Osteoblast (primary cell): Measurements from ENCODE around the gene GPATCH4. TPM values are rescaled to one million over a fixed set of nuclear protein-coding genes. Genes with fewer than 3 reads are reported as not detected.

ENCODE experiments used
- DNase-seq: peaks from one replicate; pipeline ENCODE4 v3.0.0; 2011; ENCODE audit warnings: low spot score, mixed read lengths; ENCODE audit not compliant: insufficient read length; ENCODE audit errors: missing footprints
- H2AFZ ChIP-seq: 2 replicates; pipeline ENCODE4 v1.6.0; 2011; ENCODE audit warnings: mild to moderate bottlenecking, low read length
- H3K27ac ChIP-seq: 2 replicates; pipeline ENCODE4 v1.5.1; 2011; ENCODE audit warnings: mild to moderate bottlenecking, low read depth, low read length, moderate library complexity
- H3K27me3 ChIP-seq: 2 replicates; pipeline ENCODE4 v1.6.0; 2012; ENCODE audit warnings: mild to moderate bottlenecking, control low read depth, inconsistent platforms, low read length, moderate library complexity; ENCODE audit not compliant: insufficient read depth
- H3K36me3 ChIP-seq: 2 replicates; pipeline ENCODE4 v1.5.1; 2011; ENCODE audit warnings: mild to moderate bottlenecking, low read length, control low read depth, moderate library complexity; ENCODE audit not compliant: insufficient read depth
- H3K4me1 ChIP-seq: 2 replicates; pipeline ENCODE4 v1.5.1; 2011; ENCODE audit warnings: mild to moderate bottlenecking, low read length, control low read depth, moderate library complexity; ENCODE audit not compliant: insufficient read depth
- H3K4me2 ChIP-seq: 2 replicates; pipeline ENCODE4 v1.6.0; 2011; ENCODE audit warnings: mild to moderate bottlenecking, low read length; ENCODE audit not compliant: insufficient read depth
- H3K4me3 ChIP-seq: fragments of 200-600 bp; sonication (generic); 3 replicates; pipeline ENCODE4 v1.5.1; 2012; ENCODE audit warnings: mild to moderate bottlenecking, low read length, inconsistent platforms; ENCODE audit not compliant: insufficient read depth
- H3K79me2 ChIP-seq: 2 replicates; pipeline ENCODE4 v1.6.0; 2012; ENCODE audit warnings: mild to moderate bottlenecking, low read length, control low read depth, inconsistent platforms; ENCODE audit not compliant: insufficient read depth
- H3K9me3 ChIP-seq: 2 replicates; pipeline ENCODE4 v1.5.1; 2011; ENCODE audit warnings: low read depth, low read length, control low read depth
- H4K20me1 ChIP-seq: 2 replicates; pipeline ENCODE4 v1.6.0; 2012; ENCODE audit warnings: mild to moderate bottlenecking, low read length, control low read depth; ENCODE audit not compliant: insufficient read depth
- total RNA-seq: library from RNA; depleted of rRNA; stranded (reverse); fragments of >200 nt; gene quantifications from 2 replicates; pipeline ENCODE4 v1.2.3, GENCODE V29; 2012
- TF ChIP-seq, protein P1 (sequence below): IDR thresholded peaks from 2 replicates; pipeline ENCODE4 v1.5.1; 2011; ENCODE audit warnings: mild to moderate bottlenecking, low read depth, low read length, moderate library complexity; ENCODE audit errors: extremely low read depth

The GPATCH4 gene
- total RNA-seq, 1 donor, result 8.0 TPM

DNA sequence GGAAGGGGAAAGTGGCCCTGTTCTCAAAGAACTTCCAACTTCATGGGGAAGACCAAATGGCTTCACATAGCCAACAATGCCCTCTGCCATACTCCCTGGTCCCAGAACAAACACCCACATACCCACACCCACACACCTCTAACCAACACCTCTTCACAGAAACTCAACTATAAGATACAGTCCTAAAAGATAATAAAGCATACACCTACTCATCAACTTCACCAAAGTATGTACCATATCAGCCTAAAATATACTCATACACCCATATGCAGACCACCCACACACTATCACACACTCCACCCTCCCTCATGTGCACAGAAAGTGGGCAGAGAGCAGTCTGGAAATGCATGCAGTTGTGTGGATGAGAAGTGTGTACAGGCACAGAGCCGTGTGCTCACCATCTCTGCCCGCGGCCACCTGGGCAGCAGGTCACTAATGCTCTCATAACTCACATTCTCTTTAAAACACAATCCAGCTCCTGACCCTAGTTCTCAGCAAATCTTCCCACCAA lies 56.6 kb downstream of the GPATCH4 start:
- Histone ChIP-seq H3K9me3 (no peaks in the 10 kb centered on the region), H3K27me3 (no peaks in the 10 kb centered on the region), H3K27ac (no peak overlapping the region), H3K36me3 (peaks cover 61% of the 10 kb centered on the region), H3K4me3 (no peak overlapping the region), H4K20me1 (no peaks in the 10 kb centered on the region), H2AFZ (no peak overlapping the region), H3K4me1 (peaks cover 2% of the 10 kb centered on the region), H3K79me2 (no peaks in the 10 kb centered on the region), H3K4me2 (no peak overlapping the region)
- DNase-seq, result no peak
- TF ChIP-seq, protein P1, sequence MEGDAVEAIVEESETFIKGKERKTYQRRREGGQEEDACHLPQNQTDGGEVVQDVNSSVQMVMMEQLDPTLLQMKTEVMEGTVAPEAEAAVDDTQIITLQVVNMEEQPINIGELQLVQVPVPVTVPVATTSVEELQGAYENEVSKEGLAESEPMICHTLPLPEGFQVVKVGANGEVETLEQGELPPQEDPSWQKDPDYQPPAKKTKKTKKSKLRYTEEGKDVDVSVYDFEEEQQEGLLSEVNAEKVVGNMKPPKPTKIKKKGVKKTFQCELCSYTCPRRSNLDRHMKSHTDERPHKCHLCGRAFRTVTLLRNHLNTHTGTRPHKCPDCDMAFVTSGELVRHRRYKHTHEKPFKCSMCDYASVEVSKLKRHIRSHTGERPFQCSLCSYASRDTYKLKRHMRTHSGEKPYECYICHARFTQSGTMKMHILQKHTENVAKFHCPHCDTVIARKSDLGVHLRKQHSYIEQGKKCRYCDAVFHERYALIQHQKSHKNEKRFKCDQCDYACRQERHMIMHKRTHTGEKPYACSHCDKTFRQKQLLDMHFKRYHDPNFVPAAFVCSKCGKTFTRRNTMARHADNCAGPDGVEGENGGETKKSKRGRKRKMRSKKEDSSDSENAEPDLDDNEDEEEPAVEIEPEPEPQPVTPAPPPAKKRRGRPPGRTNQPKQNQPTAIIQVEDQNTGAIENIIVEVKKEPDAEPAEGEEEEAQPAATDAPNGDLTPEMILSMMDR, result no peak

Other genes starting within 250 kb of the GPATCH4 start
- not detected in 2 replicates for gene RHBG, start 232.3 kb downstream of the GPATCH4 start, total RNA-seq
- 12.4 and 14.1 TPM in 2 replicates for gene MEF2D, start 100.7 kb downstream of the GPATCH4 start, total RNA-seq
- gene IQGAP3, start 28.9 kb downstream of the GPATCH4 start, total RNA-seq, result 2.9 and 3.5 TPM in 2 replicates
- not detected in 2 replicates for gene TTC24, start 21.8 kb downstream of the GPATCH4 start, total RNA-seq
- gene NAXE, start 9.7 kb downstream of the GPATCH4 start, total RNA-seq, result 54.8 and 63.7 TPM in 2 replicates
- not detected in 2 replicates for gene HAPLN2, start 17.9 kb upstream of the GPATCH4 start, total RNA-seq
- gene BCAN, start 40.6 kb upstream of the GPATCH4 start, total RNA-seq, result not detected in 2 replicates
- 0.36 and 1.5 TPM in 2 replicates for gene NES, start 75.9 kb upstream of the GPATCH4 start, total RNA-seq
- 9.1 and 16.6 TPM in 2 replicates for gene CRABP2, start 104.1 kb upstream of the GPATCH4 start, total RNA-seq
- 8.3 and 12.7 TPM in 2 replicates for gene METTL25B, start 127.0 kb upstream of the GPATCH4 start, total RNA-seq
- gene ISG20L2, start 127.3 kb upstream of the GPATCH4 start, total RNA-seq, result 16.8 and 21.0 TPM in 2 replicates
- gene MRPL24, start 139.6 kb upstream of the GPATCH4 start, total RNA-seq, result 16.2 and 17.7 TPM in 2 replicates
- gene HDGF, start 150.2 kb upstream of the GPATCH4 start, total RNA-seq, result 167 and 177 TPM in 2 replicates
- 18.0 and 22.8 TPM in 2 replicates for gene PRCC, start 166.1 kb upstream of the GPATCH4 start, total RNA-seq
- 0.29 and 0.36 TPM in 2 replicates for gene SH2D2A, start 215.4 kb upstream of the GPATCH4 start, total RNA-seq